Mucosa of stomach (tissue), 1 donor: ENCODE measurements around the gene INTS11.
A peak's percentile ranks its signal among the peaks of the same experiment; 100 is the strongest.

Experiments
- H3K27me3 ChIP-seq: one replicate; pipeline ENCODE4 v1.7.0; 2013; ENCODE audit warnings: mild to moderate bottlenecking, low read length; ENCODE audit not compliant: control insufficient read depth, insufficient read depth
- H3K36me3 ChIP-seq: one replicate; pipeline ENCODE4 v1.7.0; 2013; ENCODE audit warnings: low read length; ENCODE audit not compliant: control insufficient read depth, insufficient read depth
- H3K4me1 ChIP-seq: one replicate; pipeline ENCODE4 v1.7.0; 2013; ENCODE audit warnings: mild to moderate bottlenecking, low read length; ENCODE audit not compliant: control insufficient read depth, insufficient read depth
- H3K4me3 ChIP-seq: one replicate; pipeline ENCODE4 v1.7.0; 2013; ENCODE audit warnings: low read length
- H3K9ac ChIP-seq: one replicate; pipeline ENCODE4 v1.7.0; 2013; ENCODE audit warnings: mild to moderate bottlenecking, low read length, moderate library complexity
- H3K9me3 ChIP-seq: one replicate; pipeline ENCODE4 v1.7.0; 2013; ENCODE audit warnings: mild to moderate bottlenecking, low read length, moderate library complexity; ENCODE audit not compliant: control insufficient read depth
- donor health status: Pancreatic carcinoma.

The INTS11 gene

DNA sequence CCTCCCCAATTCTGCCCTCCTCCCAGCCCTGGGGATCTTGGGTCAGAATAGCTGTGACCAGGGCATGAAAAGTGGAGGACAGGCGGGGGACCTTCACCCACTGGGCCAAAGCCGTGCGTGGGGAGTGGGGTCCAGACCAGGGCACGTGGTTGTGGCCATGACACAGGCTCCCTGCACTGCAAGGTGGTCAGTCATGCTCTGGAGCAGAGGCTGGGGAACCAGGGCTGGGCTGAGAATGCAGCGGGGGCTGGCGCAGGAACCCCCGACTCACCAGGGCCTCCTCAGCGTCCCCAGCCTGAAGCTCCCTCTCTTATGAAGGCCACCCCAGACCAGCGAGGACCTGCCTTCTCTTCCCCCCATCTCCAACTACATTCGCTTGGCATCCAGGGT is 22.0 kb upstream of the INTS11 start:
- H3K4me3 ChIP-seq, result no peak overlapping the region
- H3K4me1 ChIP-seq, result peaks cover 49% of the 10 kb centered on the region
- no peaks in the 10 kb centered on the region for H3K27me3 ChIP-seq
- H3K9ac ChIP-seq, result no peak overlapping the region
- no peaks in the 10 kb centered on the region for H3K9me3 ChIP-seq
- no peaks in the 10 kb centered on the region for H3K36me3 ChIP-seq

DNA sequence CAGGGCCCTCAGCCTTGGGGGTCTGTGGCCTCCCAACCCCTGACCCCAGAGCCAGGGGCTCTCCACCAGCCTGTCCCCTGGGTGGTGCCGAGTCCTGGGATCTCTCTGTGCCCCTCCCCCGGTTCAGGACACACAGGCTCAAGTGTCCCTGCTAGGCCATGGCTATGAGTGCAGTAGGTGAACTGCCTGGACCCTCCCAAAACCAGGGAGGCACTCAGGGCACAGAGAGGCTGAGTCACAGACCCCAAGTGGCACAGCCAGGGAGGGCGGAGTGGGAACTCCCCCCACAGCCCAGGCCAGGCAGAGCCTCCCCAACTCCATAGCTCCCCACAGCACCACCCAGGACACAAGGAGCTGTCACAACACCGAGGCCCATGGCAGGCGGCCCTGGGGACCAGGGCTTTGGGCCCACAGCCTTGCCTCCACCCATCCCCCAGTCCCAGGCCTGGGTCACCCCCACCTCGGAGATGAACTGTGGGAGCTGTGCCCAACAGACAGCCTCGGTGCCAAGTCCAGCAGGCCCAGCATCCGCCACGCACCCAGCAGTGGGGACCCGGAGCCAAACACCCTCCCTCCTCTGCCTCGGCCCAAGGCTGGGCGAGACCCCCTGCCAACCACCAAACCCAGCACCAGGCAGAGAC is 21.5 kb upstream of the INTS11 start:
- H3K4me1 ChIP-seq, result peaks cover 47% of the 10 kb centered on the region
- peak overlapping the region; percentile 43 for H3K9ac ChIP-seq
- H3K36me3 ChIP-seq, result no peaks in the 10 kb centered on the region
- no peaks in the 10 kb centered on the region for H3K27me3 ChIP-seq
- H3K9me3 ChIP-seq, result no peaks in the 10 kb centered on the region
- H3K4me3 ChIP-seq, result no peak overlapping the region

DNA sequence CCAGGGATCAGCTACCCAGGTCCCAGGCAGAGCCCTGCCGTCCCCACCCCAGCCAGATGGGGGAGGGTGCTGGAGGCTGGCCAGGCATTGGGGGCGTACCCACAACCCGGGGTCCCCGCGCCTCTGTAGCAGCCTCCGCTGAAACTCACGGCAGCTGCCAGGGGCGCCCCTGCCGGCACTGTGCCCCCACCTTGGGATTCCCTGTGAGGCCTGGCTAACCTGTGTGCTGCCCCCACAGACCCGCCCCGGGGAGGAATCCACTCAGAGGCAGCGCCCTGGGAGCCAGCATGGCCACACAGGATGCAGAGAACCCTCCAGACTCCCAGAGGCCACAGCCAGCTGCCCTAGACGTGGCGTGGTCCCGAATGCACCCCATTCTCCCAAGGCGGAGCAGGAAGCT is 20.9 kb upstream of the INTS11 start:
- Histone ChIP-seq H3K9ac (peak overlapping the region; percentile 43), H3K9me3 (no peaks in the 10 kb centered on the region), H3K27me3 (no peaks in the 10 kb centered on the region), H3K4me1 (peaks cover 47% of the 10 kb centered on the region), H3K4me3 (no peak overlapping the region), H3K36me3 (no peaks in the 10 kb centered on the region)

DNA sequence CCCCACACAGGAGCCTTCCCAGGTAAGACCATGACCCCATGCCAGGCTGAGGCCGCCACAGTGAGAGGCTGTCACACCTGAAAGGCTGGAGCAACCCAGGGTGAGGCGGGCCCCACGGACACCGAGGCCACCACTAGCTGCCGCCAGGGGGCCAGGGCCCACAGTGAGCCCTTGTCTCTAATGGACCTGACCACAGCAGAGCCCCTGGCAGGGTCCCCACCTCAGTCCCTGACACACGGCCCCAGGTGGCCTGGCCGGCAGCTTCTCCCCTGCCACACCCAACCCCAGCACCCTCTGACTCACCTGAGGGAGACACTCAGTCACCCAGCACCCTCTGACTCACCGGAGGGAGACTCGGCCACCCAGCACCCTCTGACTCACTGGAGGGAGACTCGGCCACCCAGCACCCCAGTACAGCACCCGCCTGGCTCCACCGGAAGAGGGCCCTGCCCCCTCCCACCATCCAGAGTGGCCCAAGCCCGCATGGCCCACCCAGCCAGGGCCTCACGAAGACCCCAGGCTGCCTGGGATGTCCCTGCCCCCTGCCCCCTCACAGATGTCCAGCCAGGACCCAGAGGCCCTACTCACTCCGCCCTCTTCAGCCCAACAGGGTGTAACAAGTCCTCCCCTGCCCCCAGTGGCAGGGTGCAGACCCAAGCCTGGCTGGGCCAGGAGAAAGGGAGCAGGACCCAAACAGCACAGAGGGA is 20.3 kb upstream of the INTS11 start:
- no peak overlapping the region for H3K4me3 ChIP-seq
- H3K4me1 ChIP-seq, result peaks cover 47% of the 10 kb centered on the region
- no peaks in the 10 kb centered on the region for H3K9me3 ChIP-seq
- H3K27me3 ChIP-seq, result no peaks in the 10 kb centered on the region
- H3K36me3 ChIP-seq, result no peaks in the 10 kb centered on the region
- peak overlapping the region; percentile 43 for H3K9ac ChIP-seq

DNA sequence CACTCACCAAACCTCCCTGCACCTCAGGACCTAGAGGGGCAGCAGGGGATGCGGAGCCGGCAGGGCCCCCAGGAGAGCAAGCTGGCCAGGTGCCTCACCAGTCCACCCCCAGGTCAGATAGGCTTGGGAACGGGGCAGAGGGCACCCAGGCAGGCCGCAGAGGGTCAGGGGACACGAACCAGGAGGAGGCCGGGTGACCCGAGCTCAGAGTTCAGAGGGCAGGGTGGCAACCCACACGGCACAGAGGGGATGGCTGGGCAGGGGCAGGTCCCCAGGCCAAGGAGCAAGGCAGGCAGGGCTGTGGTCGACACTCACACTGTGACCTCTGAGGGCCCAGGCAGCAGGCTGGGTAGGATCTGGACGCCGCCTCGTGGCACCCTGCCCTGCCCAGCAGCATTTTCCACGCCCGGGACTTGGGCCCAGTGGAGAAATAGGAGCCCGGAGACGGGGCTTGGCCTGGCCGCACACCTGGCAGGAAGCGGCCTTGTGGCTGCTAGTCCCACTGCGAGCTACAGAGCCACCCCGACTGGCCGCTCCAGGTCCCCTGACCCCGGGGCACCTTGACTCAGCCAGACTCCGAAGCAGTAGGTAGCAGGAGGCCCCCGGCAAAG is 19.5 kb upstream of the INTS11 start:
- no peaks in the 10 kb centered on the region for H3K36me3 ChIP-seq
- H3K4me3 ChIP-seq, result no peak overlapping the region
- H3K27me3 ChIP-seq, result no peaks in the 10 kb centered on the region
- peaks cover 47% of the 10 kb centered on the region for H3K4me1 ChIP-seq
- H3K9ac ChIP-seq, result peak overlapping the region; percentile 36
- no peaks in the 10 kb centered on the region for H3K9me3 ChIP-seq

DNA sequence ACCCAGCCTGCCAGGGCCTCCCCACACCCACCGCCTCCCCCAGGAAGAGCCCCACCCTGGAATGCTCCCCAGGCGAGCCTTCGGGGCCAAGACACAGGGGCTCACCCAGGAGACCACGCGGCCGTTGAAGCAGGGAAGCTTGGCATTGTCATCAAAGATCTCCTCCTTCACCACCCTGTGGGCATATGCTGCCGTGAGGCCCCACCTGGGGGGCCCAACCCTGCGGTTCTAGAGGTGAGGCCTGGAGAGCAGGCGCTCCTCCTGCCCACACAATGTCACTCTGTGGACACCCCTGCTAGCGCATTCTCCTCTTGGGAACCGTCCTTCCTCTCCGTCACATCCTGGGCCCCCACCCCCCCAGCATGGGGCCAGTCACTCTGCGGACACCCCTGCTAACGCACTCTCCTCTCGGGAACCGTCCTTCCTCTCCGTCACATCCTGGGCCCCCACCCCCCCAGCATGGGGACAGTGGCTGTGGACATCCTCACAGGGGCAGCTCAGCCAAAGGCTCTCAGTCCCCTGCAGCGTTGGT is 18.2 kb upstream of the INTS11 start:
- Histone ChIP-seq H3K4me1 (peaks cover 44% of the 10 kb centered on the region), H3K9ac (no peak overlapping the region), H3K4me3 (no peak overlapping the region), H3K27me3 (no peaks in the 10 kb centered on the region), H3K9me3 (no peaks in the 10 kb centered on the region), H3K36me3 (no peaks in the 10 kb centered on the region)

DNA sequence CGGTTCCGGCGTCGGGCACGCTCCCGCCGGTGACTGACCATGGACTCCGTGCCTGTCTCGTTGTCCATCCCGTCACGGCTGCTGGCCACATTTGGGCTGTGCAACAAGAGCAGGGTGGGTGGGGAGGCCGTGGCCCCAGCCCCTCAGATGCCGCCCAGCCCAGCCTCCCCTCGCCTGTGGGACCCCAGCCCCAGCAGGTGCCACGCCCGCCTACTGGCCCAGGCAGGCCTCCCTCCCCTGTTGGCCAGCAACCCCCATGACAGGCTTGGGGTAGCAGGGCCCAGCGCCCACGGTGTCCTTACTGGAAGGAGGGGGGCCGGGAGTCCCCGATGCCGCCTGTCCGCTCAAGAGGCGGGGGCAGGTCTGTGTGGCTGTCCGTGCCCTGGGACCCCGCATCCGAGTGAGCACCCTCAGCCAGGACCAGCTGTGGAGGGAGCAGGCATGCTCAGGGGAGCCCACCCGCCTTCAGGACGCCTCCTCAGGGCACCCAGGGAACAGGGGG is 17.7 kb upstream of the INTS11 start:
- H3K4me3 ChIP-seq, result no peak overlapping the region
- H3K27me3 ChIP-seq, result no peaks in the 10 kb centered on the region
- no peak overlapping the region for H3K9ac ChIP-seq
- H3K36me3 ChIP-seq, result no peaks in the 10 kb centered on the region
- H3K9me3 ChIP-seq, result no peaks in the 10 kb centered on the region
- peaks cover 44% of the 10 kb centered on the region for H3K4me1 ChIP-seq

DNA sequence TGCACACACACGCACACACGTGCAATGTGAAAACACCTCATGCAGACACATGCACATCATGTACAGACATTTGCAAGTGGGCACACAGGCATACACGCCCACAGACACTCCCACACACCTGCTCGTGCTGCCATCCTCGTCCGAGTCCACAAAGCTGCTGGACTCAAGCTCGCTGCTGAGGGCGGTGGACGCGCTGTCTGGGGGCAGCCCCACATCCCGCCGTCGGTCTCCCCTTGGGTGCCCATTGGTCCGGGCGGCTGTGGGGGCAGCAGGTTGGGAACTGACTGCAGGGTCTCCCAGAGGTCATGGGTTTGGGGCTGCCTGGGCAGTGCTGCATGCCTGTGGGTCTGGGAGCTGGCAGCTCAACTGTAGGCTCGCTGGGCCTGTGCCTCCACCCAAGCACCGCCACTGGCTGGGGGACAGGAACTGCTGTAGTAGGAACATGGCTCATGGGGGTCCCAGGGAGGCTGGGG is 17.1 kb upstream of the INTS11 start:
- Histone ChIP-seq H3K4me1 (peaks cover 40% of the 10 kb centered on the region), H3K9me3 (no peaks in the 10 kb centered on the region), H3K9ac (no peak overlapping the region), H3K27me3 (no peaks in the 10 kb centered on the region), H3K4me3 (no peak overlapping the region), H3K36me3 (no peaks in the 10 kb centered on the region)

DNA sequence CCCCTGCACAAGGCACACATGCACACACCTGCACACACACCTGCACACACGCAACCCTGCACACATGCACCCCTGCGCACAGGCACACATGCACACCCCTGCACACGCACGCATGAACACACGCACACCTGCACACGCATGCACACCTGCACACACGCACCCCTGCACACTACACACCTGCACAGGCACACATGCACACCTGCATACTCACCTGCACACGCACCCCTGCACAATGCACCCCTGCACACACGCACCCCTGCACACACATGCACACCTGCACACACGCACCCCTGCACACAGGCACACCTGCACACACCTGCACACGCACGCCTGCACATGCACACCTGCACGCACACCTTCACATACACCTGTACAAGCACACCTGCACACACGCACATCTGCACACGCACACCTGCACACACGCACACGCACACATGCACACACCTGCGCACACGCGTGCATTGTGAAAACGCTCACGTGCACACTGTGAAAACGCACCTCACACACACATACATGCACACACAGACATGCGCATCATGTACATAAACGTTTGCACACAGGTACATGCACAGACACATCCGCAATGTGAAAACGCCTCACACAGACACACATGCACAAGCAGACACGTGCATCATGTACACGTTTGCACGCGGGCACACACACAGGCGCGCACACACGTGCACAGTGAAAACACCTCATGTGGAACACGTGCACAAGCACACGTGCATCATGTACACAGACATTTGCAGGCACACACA is 16.5 kb upstream of the INTS11 start:
- Histone ChIP-seq H3K4me3 (no peak overlapping the region), H3K36me3 (no peaks in the 10 kb centered on the region), H3K9me3 (no peaks in the 10 kb centered on the region), H3K9ac (no peak overlapping the region), H3K27me3 (no peaks in the 10 kb centered on the region), H3K4me1 (peaks cover 34% of the 10 kb centered on the region)

DNA sequence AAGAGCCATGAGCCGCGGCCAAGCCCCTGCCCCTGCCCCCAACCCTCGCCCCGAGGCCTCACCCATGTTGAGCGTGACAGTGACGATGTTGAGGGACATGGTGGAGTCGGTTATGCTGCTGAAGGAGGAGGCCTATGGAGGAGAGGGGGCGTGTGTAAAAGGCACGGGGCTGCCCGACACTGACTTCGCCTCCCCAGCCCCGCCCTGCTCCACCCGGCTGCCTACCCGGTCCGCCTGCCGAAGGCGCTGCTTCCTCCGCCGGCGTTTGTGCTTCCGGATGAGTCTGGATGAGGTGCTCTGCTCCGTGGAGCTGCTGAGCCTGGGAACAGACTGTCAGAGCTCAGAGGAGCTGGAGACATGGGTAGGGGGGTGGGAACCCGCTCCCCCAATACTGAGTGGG is 15.7 kb upstream of the INTS11 start:
- Histone ChIP-seq H3K4me1 (peaks cover 26% of the 10 kb centered on the region), H3K4me3 (no peak overlapping the region), H3K9me3 (no peaks in the 10 kb centered on the region), H3K9ac (no peak overlapping the region), H3K36me3 (no peaks in the 10 kb centered on the region), H3K27me3 (no peaks in the 10 kb centered on the region)

DNA sequence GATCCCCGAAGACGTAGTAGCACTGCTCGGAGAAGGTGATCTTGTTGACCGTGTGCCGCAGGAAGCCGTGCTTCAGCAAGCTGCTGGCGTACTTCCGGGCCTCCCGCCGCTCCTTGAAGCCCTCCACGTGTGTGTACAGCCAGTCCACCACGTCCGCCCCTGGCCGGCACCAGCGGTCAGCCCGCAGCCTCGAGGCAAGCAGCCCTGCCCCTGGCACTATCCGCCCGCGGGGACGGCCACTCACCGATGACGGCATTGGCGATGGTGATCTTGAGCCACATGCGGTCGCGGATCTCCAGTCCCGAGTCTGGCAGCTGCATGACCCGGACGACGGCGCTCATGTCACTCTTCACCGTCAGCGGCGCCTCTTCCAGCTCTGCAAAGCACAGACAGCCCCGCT is 13.8 kb upstream of the INTS11 start:
- Histone ChIP-seq H3K36me3 (no peaks in the 10 kb centered on the region), H3K4me1 (peaks cover 9% of the 10 kb centered on the region), H3K9ac (no peak overlapping the region), H3K9me3 (no peaks in the 10 kb centered on the region), H3K4me3 (no peak overlapping the region), H3K27me3 (no peaks in the 10 kb centered on the region)
